NCI-H2196 (cell line): Measurements from ENCODE around the gene KCNJ14.
A peak's percentile ranks its signal among the peaks of the same experiment; 100 is the strongest.

ENCODE experiments used
- DNase-seq: peaks from one replicate; lab custom pipeline; 2025; ENCODE audit not compliant: unreplicated experiment; lab: John Stamatoyannopoulos, UW

Gene KCNJ14

GRCh38 chr19:48445256-48445605 lies 10.1 kb upstream of the KCNJ14 start:
- peak; percentile 85 for DNase-seq

- peak; percentile 99 for DNase-seq
Measured at GRCh38 chr19:48445606-48446481, 9.5 kb upstream of the KCNJ14 start, which contains the start of gene GRWD1. Gene GRWD1 (plus strand): TSS chr19:48445983. CDS start chr19:48446006, 23 bp downstream.

GRCh38 chr19:48446579-48446978 lies 8.8 kb upstream of the KCNJ14 start:
- DNase-seq: no peak

- DNase-seq: no peak
Measured at GRCh38 chr19:48448563-48448962, 6.8 kb upstream of the KCNJ14 start.

GRCh38 chr19:48450441-48450840 lies 4.9 kb upstream of the KCNJ14 start:
- no peak for DNase-seq

GRCh38 chr19:48450863-48451262 lies 4.5 kb upstream of the KCNJ14 start:
- no peak for DNase-seq

GRCh38 chr19:48451624-48452023 lies 3.8 kb upstream of the KCNJ14 start:
- no peak for DNase-seq

- no peak for DNase-seq
Measured at GRCh38 chr19:48452289-48453190, 2.8 kb upstream of the KCNJ14 start.

GRCh38 chr19:48454150-48454730 lies 1.1 kb upstream of the KCNJ14 start:
- DNase-seq: no peak

GRCh38 chr19:48455908-48456562 lies 661 bp downstream of the KCNJ14 start:
- no peak for DNase-seq

- no peak for DNase-seq
Measured at GRCh38 chr19:48456864-48457263, 1.5 kb downstream of the KCNJ14 start.

- no peak for DNase-seq
Measured at GRCh38 chr19:48458016-48458415, 2.6 kb downstream of the KCNJ14 start.

GRCh38 chr19:48461651-48461981 lies 6.2 kb downstream of the KCNJ14 start:
- no peak for DNase-seq

- DNase-seq: no peak
Measured at GRCh38 chr19:48461982-48462655, 6.7 kb downstream of the KCNJ14 start.

- no peak for DNase-seq
Measured at GRCh38 chr19:48465215-48465614, 9.8 kb downstream of the KCNJ14 start.

GRCh38 chr19:48466561-48467325 lies 11.4 kb downstream of the KCNJ14 start:
- no peak for DNase-seq

GRCh38 chr19:48468772-48469288 lies 13.5 kb downstream of the KCNJ14 start:
- DNase-seq: peak; percentile 100

GRCh38 chr19:48469289-48469881 lies 14.0 kb downstream of the KCNJ14 start, which contains the start of gene CYTH2:
Gene CYTH2 (plus strand): TSS chr19:48469369. CDS start chr19:48469508, 139 bp downstream.
- peak; percentile 82 for DNase-seq
